ENCODE data around the gene MCCC2. TPM values are rescaled to one million over a fixed set of nuclear protein-coding genes. Genes with fewer than 3 reads are reported as not detected.

MCCC2 gene
- polyA plus RNA-seq, 1 donor (not counting 4 experiments of a cell fraction or from before 2014, with no cell fraction given): 52.5 TPM

DNA sequence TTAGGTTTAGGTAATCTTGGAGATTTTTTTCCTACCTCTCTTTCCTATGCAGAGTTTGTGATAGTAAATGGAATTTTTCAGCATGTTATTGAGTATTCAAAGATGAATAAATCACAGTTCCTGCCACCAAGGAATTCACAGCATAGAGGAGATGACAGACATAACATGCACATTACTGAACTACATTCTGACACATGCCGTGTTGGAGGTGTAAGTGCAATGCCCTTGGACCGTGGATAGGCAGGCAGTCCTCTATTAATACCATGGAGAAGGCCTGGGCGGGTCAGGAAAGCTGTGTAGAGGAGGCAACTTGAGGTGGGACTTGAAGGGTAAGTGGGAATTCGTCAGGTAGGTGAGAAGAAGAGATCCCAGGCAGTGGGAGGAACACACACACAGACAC lies 43.9 kb downstream of the MCCC2 start:
- Histone ChIP-seq H3K27me3 (ENCODE audit: control insufficient read depth, extremely low read depth, insufficient read depth, low read length) (no peaks in the 10 kb centered on the region), H4K20me1 (ENCODE audit: control insufficient read depth, extremely low read depth, insufficient read depth, low read length) (no peaks in the 10 kb centered on the region), H2AFZ (ENCODE audit: control insufficient read depth, low read length) (no peak overlapping the region), H3K27ac (ENCODE audit: control insufficient read depth, insufficient read depth, low read length) (no peak overlapping the region), H3K4me3 (ENCODE audit: control insufficient read depth in 2 of 3, extremely low read depth in 1 of 3, insufficient read depth in 2 of 3, low read depth in 1 of 3, low read length in 3 of 3) (no peak overlapping the region), H3K36me3 (ENCODE audit: control insufficient read depth in 2 of 2, extremely low read depth in 1 of 2, insufficient read depth in 2 of 2, low read length in 2 of 2) (peaks cover 0 to 3% of the 10 kb centered on the region in 2 experiments), H3K9me3 (ENCODE audit: control insufficient read depth, low read depth, low read length) (no peaks in the 10 kb centered on the region), H3K4me1 (ENCODE audit: control insufficient read depth, extremely low read depth, insufficient read depth, low read length) (no peaks in the 10 kb centered on the region), H3K9ac (ENCODE audit: control insufficient read depth, extremely low read depth, insufficient read depth, low read length) (no peak overlapping the region), H3K79me2 (ENCODE audit: control insufficient read depth, insufficient read depth, low read length) (no peaks in the 10 kb centered on the region), H3K4me2 (ENCODE audit: control insufficient read depth, extremely low read depth, insufficient read depth, low read depth, low read length) (no peak overlapping the region), H3K9me1 (ENCODE audit: control insufficient read depth, extremely low read depth, insufficient read depth, low read length) (no peaks in the 10 kb centered on the region)
- no peak for DNase-seq (ENCODE audit: low read depth, low spot score)
- dilution Hi-C loops (cut with MboI; ENCODE audit: extremely low pct_ligation_motif_present, low sequenced_read_pairs): no loop called here
- no peak for TF ChIP-seq EZH2 (IDR thresholded peaks at IDR 0.05; ENCODE audit: low read length)
- TF ChIP-seq, protein P1, sequence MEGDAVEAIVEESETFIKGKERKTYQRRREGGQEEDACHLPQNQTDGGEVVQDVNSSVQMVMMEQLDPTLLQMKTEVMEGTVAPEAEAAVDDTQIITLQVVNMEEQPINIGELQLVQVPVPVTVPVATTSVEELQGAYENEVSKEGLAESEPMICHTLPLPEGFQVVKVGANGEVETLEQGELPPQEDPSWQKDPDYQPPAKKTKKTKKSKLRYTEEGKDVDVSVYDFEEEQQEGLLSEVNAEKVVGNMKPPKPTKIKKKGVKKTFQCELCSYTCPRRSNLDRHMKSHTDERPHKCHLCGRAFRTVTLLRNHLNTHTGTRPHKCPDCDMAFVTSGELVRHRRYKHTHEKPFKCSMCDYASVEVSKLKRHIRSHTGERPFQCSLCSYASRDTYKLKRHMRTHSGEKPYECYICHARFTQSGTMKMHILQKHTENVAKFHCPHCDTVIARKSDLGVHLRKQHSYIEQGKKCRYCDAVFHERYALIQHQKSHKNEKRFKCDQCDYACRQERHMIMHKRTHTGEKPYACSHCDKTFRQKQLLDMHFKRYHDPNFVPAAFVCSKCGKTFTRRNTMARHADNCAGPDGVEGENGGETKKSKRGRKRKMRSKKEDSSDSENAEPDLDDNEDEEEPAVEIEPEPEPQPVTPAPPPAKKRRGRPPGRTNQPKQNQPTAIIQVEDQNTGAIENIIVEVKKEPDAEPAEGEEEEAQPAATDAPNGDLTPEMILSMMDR (optimal IDR thresholded peaks at IDR 0.05 in 1 of 3, IDR thresholded peaks at IDR 0.05 in 1 of 3, conservative IDR thresholded peaks at IDR 0.05 in 1 of 3; ENCODE audit: extremely low read depth in 1 of 3, insufficient read depth in 2 of 3, low read length in 3 of 3): no peak
- FAIRE-seq: no peak

DNA sequence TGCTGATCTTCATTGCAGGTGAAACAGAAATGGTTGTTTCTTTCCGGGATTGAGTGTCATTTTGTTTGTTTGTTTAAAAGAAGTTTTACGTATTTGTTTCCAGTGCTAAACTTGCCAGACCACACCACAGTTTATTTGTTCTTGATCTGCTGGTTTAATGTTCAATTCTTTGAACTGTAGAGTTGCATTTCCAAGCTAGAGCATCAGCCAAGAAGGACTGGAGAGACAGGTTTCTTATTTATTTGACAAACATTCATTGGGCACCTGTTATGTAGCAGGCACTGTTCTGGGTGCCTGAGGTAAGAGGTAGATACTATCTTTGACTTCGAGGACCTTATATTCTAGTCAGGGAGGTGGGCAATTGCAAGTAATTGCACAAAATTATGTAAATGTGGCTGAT lies 45.0 kb downstream of the MCCC2 start:
- Histone ChIP-seq H3K36me3 (ENCODE audit: control insufficient read depth in 2 of 2, extremely low read depth in 1 of 2, insufficient read depth in 2 of 2, low read length in 2 of 2) (peaks cover 0 to 3% of the 10 kb centered on the region in 2 experiments), H3K27ac (ENCODE audit: control insufficient read depth, insufficient read depth, low read length) (no peak overlapping the region), H3K9ac (ENCODE audit: control insufficient read depth, extremely low read depth, insufficient read depth, low read length) (no peak overlapping the region), H4K20me1 (ENCODE audit: control insufficient read depth, extremely low read depth, insufficient read depth, low read length) (no peaks in the 10 kb centered on the region), H3K27me3 (ENCODE audit: control insufficient read depth, extremely low read depth, insufficient read depth, low read length) (no peaks in the 10 kb centered on the region), H3K79me2 (ENCODE audit: control insufficient read depth, insufficient read depth, low read length) (no peaks in the 10 kb centered on the region), H2AFZ (ENCODE audit: control insufficient read depth, low read length) (no peak overlapping the region), H3K4me2 (ENCODE audit: control insufficient read depth, extremely low read depth, insufficient read depth, low read depth, low read length) (no peak overlapping the region), H3K4me3 (ENCODE audit: control insufficient read depth in 2 of 3, extremely low read depth in 1 of 3, insufficient read depth in 2 of 3, low read depth in 1 of 3, low read length in 3 of 3) (no peak overlapping the region), H3K4me1 (ENCODE audit: control insufficient read depth, extremely low read depth, insufficient read depth, low read length) (no peaks in the 10 kb centered on the region), H3K9me1 (ENCODE audit: control insufficient read depth, extremely low read depth, insufficient read depth, low read length) (no peaks in the 10 kb centered on the region), H3K9me3 (ENCODE audit: control insufficient read depth, low read depth, low read length) (no peaks in the 10 kb centered on the region)
- TF ChIP-seq, protein P1 (optimal IDR thresholded peaks at IDR 0.05 in 1 of 3, IDR thresholded peaks at IDR 0.05 in 1 of 3, conservative IDR thresholded peaks at IDR 0.05 in 1 of 3; ENCODE audit: extremely low read depth in 1 of 3, insufficient read depth in 2 of 3, low read length in 3 of 3): no peak
- TF ChIP-seq EZH2 (IDR thresholded peaks at IDR 0.05; ENCODE audit: low read length): no peak
- dilution Hi-C loops (cut with MboI; ENCODE audit: extremely low pct_ligation_motif_present, low sequenced_read_pairs): no loop called here
- no peak for DNase-seq (ENCODE audit: low read depth, low spot score)
- FAIRE-seq: no peak
